Inflammatory macrophage treated with lipopolysaccharide for 1 hour (primary cell): ENCODE measurements around the gene TIFAB.

Source experiments
- DNase-seq, 2 donors: peaks; one replicate each; pipeline ENCODE4 v3.0.0-alpha.2; 2020 to 2022

Gene TIFAB

DNA sequence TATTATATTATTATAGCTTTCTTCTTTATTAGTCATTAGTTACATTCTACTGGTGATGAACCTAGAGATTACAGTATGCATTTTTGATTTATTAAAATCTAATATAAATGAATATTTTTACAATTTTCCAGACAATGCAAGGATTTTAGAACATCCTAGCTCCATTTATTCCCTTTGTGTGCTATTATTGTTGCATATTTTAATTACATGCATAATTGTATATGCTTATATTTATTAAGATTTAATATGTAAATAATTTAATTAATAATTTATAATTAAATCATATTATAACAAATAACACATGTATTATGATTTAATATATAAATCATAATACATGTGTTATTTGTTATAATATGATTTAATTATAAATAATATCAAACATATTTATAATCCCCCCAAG lies 29.7 kb downstream of the TIFAB start:
- no peak for DNase-seq

- peak; percentile 51 to 54 for DNase-seq
These were observed 35.1 kb downstream of the TIFAB start for GRCh38 chr5:135417083-135417482.

DNA sequence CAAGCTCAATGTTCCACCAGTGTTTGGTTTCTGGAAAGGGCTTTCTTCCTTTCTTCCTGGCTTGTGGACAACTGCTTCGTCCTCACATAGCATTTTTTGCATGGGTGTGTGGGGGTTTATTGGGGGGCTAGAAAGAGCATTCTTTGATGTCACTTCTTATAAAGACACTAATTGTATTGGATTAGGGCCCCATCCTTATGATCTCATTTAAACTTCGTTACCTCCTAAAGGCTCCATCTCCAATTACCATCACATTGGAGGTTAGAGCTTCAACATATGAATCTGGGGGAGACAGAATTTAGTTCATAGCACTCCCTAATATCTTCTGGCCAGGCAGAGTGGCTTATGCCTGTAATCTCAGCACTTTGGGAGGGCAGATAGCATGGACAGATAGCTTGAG lies 47.1 kb downstream of the TIFAB start:
- DNase-seq: no peak

DNA sequence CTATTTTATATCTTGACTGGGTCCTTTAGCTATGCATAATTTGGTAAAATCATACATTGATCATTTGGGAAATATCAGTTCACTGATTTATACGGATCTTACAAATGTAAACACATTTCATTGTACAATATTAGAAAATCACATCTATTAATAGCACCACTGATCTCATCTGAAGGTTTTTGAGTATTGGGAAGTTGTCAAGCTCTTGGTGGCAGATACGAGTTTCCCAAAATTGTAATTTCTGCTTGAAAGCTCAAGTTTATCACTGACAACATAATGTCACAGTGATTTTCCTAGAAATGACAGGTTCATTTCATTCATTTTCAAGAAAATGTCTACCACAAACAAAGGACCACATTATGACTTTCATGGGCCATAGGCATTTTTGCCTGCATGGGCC lies 50.1 kb downstream of the TIFAB start:
- peak; percentile 69 to 70 for DNase-seq

- DNase-seq: no peak
These were observed 51.3 kb downstream of the TIFAB start for GRCh38 chr5:135400866-135401265.

DNA sequence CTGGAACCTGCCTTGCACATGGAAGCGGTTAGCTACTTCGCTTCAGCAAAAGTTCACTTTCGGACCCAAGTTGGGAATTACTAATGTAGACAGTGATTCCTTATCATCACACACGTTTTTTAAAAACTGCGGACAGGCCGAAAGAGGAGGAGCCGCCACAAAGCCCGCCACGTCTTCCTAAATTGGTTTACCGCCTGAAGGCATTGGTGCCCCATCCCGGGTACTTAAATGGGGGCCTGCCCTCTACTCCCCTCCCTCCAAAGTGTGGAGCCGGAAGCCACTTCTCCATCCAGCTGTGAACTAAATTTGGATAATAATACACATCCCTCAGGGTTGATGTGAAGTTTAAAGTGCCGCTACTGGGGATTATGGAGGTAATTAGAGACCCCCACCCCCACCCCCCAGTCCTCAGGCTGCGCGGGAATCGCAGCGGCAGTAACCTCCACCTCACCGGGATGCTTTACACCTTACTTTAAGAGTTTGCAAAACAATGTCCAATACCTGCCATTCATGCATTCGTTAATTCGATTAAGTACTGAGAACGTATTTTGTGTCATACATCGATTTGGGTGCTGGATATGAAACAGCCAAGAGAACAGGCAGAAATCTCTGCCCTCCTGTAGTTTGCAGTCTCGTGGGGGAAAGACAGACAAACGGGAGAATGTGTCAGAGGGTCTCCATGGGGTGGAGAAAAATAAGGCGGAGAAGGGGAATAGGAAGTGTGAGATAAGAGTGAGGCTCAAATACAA lies 52.2 kb downstream of the TIFAB start:
- no peak for DNase-seq

- DNase-seq: peak; percentile 87 to 96
These were observed 53.0 kb downstream of the TIFAB start, which contains the start of gene MACROH2A1 for GRCh38 chr5:135398855-135399793. Gene MACROH2A1 (minus strand): TSS chr5:135399231. CDS start chr5:135389093, 10,138 bp downstream.

DNA sequence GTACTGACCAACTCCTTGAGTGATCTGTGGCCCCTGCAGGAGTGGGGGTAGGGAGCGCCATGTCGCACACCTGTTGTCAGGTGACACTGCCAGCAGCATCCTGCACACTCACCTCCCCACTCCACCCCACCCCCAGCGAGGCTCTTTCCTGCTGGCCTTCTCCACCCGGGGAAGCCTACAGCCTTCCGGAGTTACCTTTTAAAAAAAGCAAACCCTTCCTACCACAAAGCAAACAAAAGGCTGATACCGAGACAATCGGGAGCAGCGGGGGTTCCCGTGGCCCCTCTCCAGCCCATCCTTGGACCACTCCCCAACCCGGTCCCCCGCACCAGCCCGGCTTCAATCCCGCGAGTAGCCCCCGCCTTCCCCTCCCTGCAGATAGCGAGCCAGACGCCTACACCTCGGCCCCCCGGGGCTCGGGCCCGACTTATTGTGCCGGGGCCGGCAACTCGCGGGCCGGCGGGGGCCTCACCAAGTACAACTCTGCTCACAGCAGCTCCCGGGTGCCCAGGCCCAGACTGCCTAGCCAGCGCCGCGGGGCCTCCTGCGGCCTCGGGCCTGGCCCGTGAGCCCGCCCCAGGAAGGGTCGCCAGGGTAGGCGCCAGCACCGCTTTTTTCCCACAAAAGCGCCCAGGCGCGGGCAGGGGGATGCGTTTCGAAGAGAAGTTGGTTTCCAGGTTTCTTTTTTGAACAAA lies 53.8 kb downstream of the TIFAB start:
- DNase-seq: no peak
